Spleen (tissue), 7 donors: ENCODE data around the gene KRTAP24-1.

Source experiments
- CTCF ChIP-seq, 11 experiments: fragments of 200-600 bp in 7 of 11; fragments of 450-650 bp in 4 of 11; sonication (generic) in 4 of 11; IDR thresholded peaks in 8 of 11; conservative IDR thresholded peaks in 3 of 11; 1 replicate in 7 of 11; 2 replicates in 4 of 11; pipeline versions ENCODE4 v1.4.0 to v1.8.0; 2016 to 2021; ENCODE audit warnings: antibody characterized with exemption in 11 of 11, inconsistent platforms in 4 of 11, mild to moderate bottlenecking in 1 of 11
- POLR2A ChIP-seq, 3 donors: fragments of 450-650 bp; IDR thresholded peaks; one replicate each; pipeline ENCODE4 v1.5.1; 2017; ENCODE audit warnings: antibody characterized with exemption in 3 of 3, mild to moderate bottlenecking in 1 of 3
- POLR2AphosphoS5 ChIP-seq, 3 donors: sonication (generic); formaldehyde crosslinking; IDR thresholded peaks; one replicate each; pipeline ENCODE4 v1.5.1; 2017; ENCODE audit warnings: antibody characterized with exemption in 3 of 3
- donor health status: DM: no; HTN: no; CAD: no; lungs with moderate emphysema.
- donor health status: DM: no; HTN: no; CAD: no.
- donor health status: DM: no; HTN: no; CAD: no.

- no peak for TF ChIP-seq CTCF (IDR thresholded peaks at IDR 0.05 in 8 of 11, conservative IDR thresholded peaks at IDR 0.05 in 3 of 11)
- no peak for TF ChIP-seq POLR2A (IDR thresholded peaks at IDR 0.05)
- no peak for TF ChIP-seq POLR2AphosphoS5 (IDR thresholded peaks at IDR 0.05)
Measured at GRCh38 chr21:30245061-30245460, 37.7 kb downstream of the KRTAP24-1 start.
